HG02623 (cell line): ENCODE data around the gene MAP3K4.

ENCODE experiments used
- ATAC-seq: cut with Tn5 transposase; IDR thresholded peaks from one replicate; pipeline ENCODE4 v1.9.1; 2021; ENCODE audit warnings: moderate library complexity; ENCODE audit not compliant: unreplicated experiment

MAP3K4 gene

DNA sequence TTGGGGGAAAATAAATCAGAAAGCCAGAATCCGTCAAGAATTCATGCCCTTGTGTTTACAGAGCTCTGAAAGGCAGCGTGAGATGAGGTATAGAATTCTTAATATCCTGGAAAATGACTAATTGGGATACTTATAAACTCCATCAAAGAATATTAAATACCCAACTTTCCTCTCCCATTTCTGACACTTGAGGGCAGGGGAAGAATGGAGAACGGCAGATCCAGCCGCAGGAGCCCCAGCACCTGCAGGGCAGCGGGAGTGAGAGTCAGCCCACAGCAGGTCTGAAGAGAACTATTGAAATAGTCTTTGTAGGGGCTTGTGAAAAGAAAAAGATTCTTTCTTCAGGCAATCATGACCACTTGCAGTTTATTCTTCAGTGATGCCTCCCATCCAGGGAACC lies 175.1 kb downstream of the MAP3K4 start:
- no peak for ATAC-seq
